ENCODE data around the gene CD22.

The CD22 gene

GRCh38 chr19:35388277-35389054, 59.5 kb downstream of the CD22 start:
- DNase-seq (ENCODE audit: low spot score): no peak

- DNase-seq (ENCODE audit: low spot score): no peak
Observed at GRCh38 chr19:35389192-35389861, 60.3 kb downstream of the CD22 start.

- no peak for DNase-seq (ENCODE audit: low spot score)
Observed at GRCh38 chr19:35392742-35393715, 64.0 kb downstream of the CD22 start.

DNA sequence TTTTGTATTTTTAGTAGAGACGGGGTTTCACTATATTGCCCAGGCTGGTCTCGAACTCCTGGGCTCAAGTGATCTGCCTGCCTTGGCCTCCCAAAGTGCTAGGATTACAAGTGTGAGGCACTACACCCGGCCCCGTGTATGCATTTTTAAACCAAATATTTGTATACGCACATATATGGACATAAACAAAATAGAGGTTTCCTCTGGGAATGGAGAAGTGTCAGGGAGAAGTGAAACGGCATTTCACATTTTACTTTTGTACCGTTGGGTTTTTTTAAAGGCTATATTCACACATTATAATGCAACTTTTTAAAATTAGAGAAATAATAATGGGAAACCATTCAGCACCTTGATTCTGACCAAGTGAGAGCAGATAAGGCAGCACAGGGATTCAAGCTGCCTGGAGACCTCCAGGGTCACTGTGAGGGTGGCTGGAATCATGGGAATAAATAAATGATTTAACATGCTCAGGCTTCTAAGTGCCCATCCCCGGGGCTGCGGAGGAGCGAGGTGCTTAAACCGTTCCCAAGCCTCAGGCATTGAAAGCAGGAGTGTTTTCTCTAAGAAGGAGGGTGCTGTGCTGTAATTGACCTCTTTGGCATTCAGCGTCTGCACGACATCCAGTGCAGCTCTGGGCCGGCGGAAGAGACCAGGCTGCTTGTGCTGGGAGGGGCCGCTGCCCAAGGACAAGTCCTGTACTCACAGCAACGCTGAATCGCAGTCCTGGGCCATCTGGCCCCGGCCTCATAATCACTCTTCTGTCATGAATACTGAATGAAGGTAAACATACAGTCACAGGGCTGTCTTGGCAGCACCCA, 66.6 kb downstream of the CD22 start:
- no peak for DNase-seq (ENCODE audit: low spot score)

- DNase-seq (ENCODE audit: low spot score): no peak
Observed at GRCh38 chr19:35396240-35396885, 67.4 kb downstream of the CD22 start.

Data from hepatic stellate cell (primary cell).